B cell (primary cell): ENCODE data around the gene MYMK. TPM values are rescaled to one million over a fixed set of nuclear protein-coding genes. Genes with fewer than 3 reads are reported as not detected.

Experiments used
- ATAC-seq: fragments of 200-7000 bp; cut with Tn5 transposase; one replicate; pipeline ENCODE4 v1.10.0; 2021; ENCODE audit warnings: low read depth, mild to moderate bottlenecking, moderate number of reproducible peaks, moderate library complexity
- CTCF ChIA-PET: fragments of 350-600 bp; sonication (Branson Sonifier 250); formaldehyde crosslinking; loops from one replicate; lab custom pipeline; 2021; ENCODE audit warnings: antibody characterized with exemption, inconsistent platforms; lab: Charles Lee
- POLR2A ChIA-PET: fragments of 350-600 bp; sonication (Branson Sonifier 250); formaldehyde crosslinking; loops from one replicate; lab custom pipeline; 2021; ENCODE audit warnings: antibody characterized with exemption; lab: Charles Lee
- DNase-seq: peaks from one replicate; pipeline ENCODE4 v3.0.0; 2013
- H2AFZ ChIP-seq: 2 replicates; pipeline ENCODE4 v1.6.1; 2012; ENCODE audit warnings: mild to moderate bottlenecking, low read depth, low read length; ENCODE audit not compliant: insufficient read depth, poor library complexity, severe bottlenecking
- H3K27ac ChIP-seq, 2 donors: 1 replicate in 1 of 2; 2 replicates in 1 of 2; pipeline ENCODE4 v1.5.1; 2012 to 2013; ENCODE audit warnings: low read length in 2 of 2, mild to moderate bottlenecking in 2 of 2, moderate library complexity in 1 of 2
- H3K27me3 ChIP-seq, 4 experiments: fragments of 200-600 bp in 1 of 4; sonication (generic) in 1 of 4; replicated peaks in 1 of 4; 1 replicate in 2 of 4; 2 replicates in 2 of 4; pipeline versions ENCODE4 v1.6.1 to v1.7.0; 2013 to 2016; ENCODE audit warnings: low read length in 3 of 4, mild to moderate bottlenecking in 2 of 4, mixed read lengths in 1 of 4, moderate library complexity in 1 of 4; ENCODE audit not compliant: insufficient read depth in 4 of 4, control insufficient read depth in 3 of 4; ENCODE audit errors: control extremely low read depth in 1 of 4
- H3K36me3 ChIP-seq, 2 experiments: replicated peaks in 1 of 2; 1 replicate in 1 of 2; 2 replicates in 1 of 2; pipeline versions ENCODE4 v1.6.1 to v1.7.1; 2013; ENCODE audit warnings: low read length in 1 of 2; ENCODE audit not compliant: insufficient read depth in 2 of 2, control insufficient read depth in 1 of 2; ENCODE audit errors: control extremely low read depth in 1 of 2, extremely low read depth in 1 of 2
- H3K4me1 ChIP-seq, 2 donors: fragments of 200-600 bp in 1 of 2; sonication (generic) in 1 of 2; 1 replicate in 1 of 2; 2 replicates in 1 of 2; pipeline versions ENCODE4 v1.5.1 to v1.6.1; 2013 to 2017; ENCODE audit warnings: low read length in 2 of 2; ENCODE audit not compliant: control insufficient read depth in 2 of 2, insufficient read depth in 2 of 2
- H3K4me2 ChIP-seq: replicated peaks from 2 replicates; pipeline ENCODE3; 2012; ENCODE audit warnings: mild to moderate bottlenecking, low read depth, low read length; ENCODE audit not compliant: poor library complexity, severe bottlenecking
- H3K4me3 ChIP-seq, 5 experiments: fragments of 200-600 bp in 1 of 5; sonication (generic) in 1 of 5; 1 replicate in 3 of 5; 2 replicates in 2 of 5; pipeline versions ENCODE4 v1.5.1 to v1.7.0; 2011 to 2016; ENCODE audit warnings: low read length in 4 of 5, mild to moderate bottlenecking in 4 of 5, low read depth in 2 of 5, control low read depth in 1 of 5, moderate library complexity in 1 of 5; ENCODE audit not compliant: insufficient read depth in 1 of 5; ENCODE audit errors: control extremely low read depth in 1 of 5, extremely low read depth in 1 of 5
- H3K79me2 ChIP-seq: fragments of 200-600 bp; sonication (generic); one replicate; pipeline ENCODE4 v1.6.0; 2016; ENCODE audit warnings: low read length; ENCODE audit not compliant: control insufficient read depth, insufficient read depth
- H3K9ac ChIP-seq: fragments of 200-600 bp; sonication (generic); 2 replicates; pipeline ENCODE4 v1.6.1; 2017; ENCODE audit warnings: mild to moderate bottlenecking, low read length, moderate library complexity
- H3K9me3 ChIP-seq, 3 donors: one replicate each; pipeline versions ENCODE4 v1.6.1 to v1.7.1; 2013; ENCODE audit warnings: low read length in 2 of 3; ENCODE audit not compliant: control insufficient read depth in 2 of 3, insufficient read depth in 1 of 3; ENCODE audit errors: control extremely low read depth in 1 of 3
- H4K20me1 ChIP-seq: 2 replicates; pipeline ENCODE4 v1.6.0; 2012; ENCODE audit warnings: mild to moderate bottlenecking, low read length; ENCODE audit not compliant: insufficient read depth, control insufficient read depth, poor library complexity, severe bottlenecking
- H3K27ac Mint-ChIP-seq: one replicate; pipeline ENCODE4 v1.8.0; 2021; ENCODE audit warnings: mixed read lengths
- H3K27me3 Mint-ChIP-seq: one replicate; pipeline ENCODE4 v1.8.0; 2021; ENCODE audit warnings: mixed read lengths
- H3K4me1 Mint-ChIP-seq: one replicate; pipeline ENCODE4 v1.8.0; 2021; ENCODE audit warnings: mixed read lengths
- H3K4me3 Mint-ChIP-seq: one replicate; pipeline ENCODE4 v1.8.0; 2021; ENCODE audit warnings: mixed read lengths
- H3K9me3 Mint-ChIP-seq: one replicate; pipeline ENCODE4 v1.8.0; 2022; ENCODE audit warnings: mixed read lengths; ENCODE audit not compliant: insufficient read depth
- EZH2 ChIP-seq: IDR thresholded peaks from 2 replicates; pipeline ENCODE4 v1.6.1; 2012; ENCODE audit warnings: borderline replicate concordance, low read depth, mild to moderate bottlenecking, moderate library complexity, low read length; ENCODE audit not compliant: insufficient read depth, poor library complexity, severe bottlenecking
- WGBS: methylation state at CpG from one replicate; pipeline ENCODE4 v1.1.5; 2013; ENCODE audit warnings: missing lambda C conversion rate; ENCODE audit not compliant: insufficient coverage; 5-methylcytosine and 5-hydroxymethylcytosine counted together
- intact Hi-C: fragments of 100-400 bp; cut with micrococcal nuclease; formaldehyde crosslinking; loops from one replicate; pipeline ENCODE4 v1.10.0; 2022
- polyA plus RNA-seq: library from polyadenylated mRNA; depleted of rRNA; stranded (reverse); fragments of >200 nt; gene quantifications from 2 replicates; pipeline ENCODE4 v1.2.3, GENCODE V29; 2012
- total RNA-seq, 2 donors: library from RNA; stranded (reverse); fragments of 120-200 nt in 1 of 2; gene quantifications; 1 replicate in 1 of 2; 2 replicates in 1 of 2; pipeline versions ENCODE4 v1.2.3 to v1.2.4, GENCODE V29; 2013 to 2022
- TF ChIP-seq, protein P1 (sequence below): fragments of 200-600 bp; IDR thresholded peaks from one replicate; pipeline ENCODE4 v1.8.0; 2022; ENCODE audit warnings: antibody characterized with exemption, mild to moderate bottlenecking

The MYMK gene
- total and polyA plus RNA-seq, 2 donors (not counting 1 experiment from before 2014, with no cell fraction given): not detected

DNA sequence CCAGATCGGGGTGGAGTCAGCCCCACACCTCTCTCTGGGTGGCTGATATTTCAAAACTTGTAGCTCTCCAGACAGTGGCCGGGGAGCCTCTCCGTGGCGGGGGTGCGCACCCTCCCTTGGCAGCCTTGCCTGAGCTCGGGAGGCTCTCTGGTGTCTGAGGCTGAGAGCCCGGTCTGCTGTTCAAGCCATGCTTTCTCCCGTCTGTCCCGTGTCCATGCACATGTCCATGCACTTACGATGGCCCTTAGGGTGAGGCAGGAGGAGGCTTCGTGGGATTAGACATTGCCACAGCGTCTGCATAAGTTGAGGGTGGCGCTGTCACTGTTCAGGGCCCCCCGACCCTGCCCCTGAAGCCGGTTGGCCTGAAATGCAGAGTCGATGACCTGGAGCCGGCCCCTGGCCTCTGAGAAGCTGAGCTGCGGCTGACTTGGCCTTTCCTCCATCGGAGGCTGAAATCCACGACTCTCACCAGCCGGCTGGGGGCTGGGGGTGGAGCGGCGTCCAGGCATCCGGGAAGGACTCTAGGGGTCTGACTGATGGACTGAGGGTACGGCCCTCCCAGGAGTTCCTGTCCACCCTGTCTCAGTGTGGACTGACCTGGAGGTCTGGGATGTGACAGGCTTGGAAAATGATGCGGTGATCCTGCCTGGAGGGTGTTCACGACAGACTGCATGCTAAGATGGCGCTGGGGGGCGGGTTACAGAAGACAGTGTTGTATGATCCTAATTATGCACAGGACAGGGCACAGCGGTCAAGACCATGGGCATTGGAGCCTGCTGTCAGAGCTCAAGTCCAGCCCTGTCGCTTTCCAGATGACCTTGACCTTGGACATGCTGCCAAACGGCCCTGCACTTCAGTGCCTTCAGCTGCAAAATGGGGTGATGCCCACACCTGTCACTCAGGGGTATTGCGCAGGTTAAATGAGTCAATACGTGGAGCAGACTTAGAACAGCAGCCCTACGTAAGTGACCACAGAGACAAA, 27.6 kb downstream of the MYMK start:
- peaks cover 7% of the 10 kb centered on the region for H3K9me3 Mint-ChIP-seq
- Histone ChIP-seq H3K9ac (no peak overlapping the region), H4K20me1 (no peaks in the 10 kb centered on the region), H3K79me2 (no peaks in the 10 kb centered on the region), H3K4me2 (no peak overlapping the region), H3K4me1 (no peaks in the 10 kb centered on the region), H3K9me3 (peaks cover 5 to 11% (median 10%) of the 10 kb centered on the region in 3 donors), H3K27me3 (peaks cover 0 to 12% (median 0%) of the 10 kb centered on the region in 4 experiments), H3K4me3 (no peak overlapping the region), H3K27ac (no peak overlapping the region), H2AFZ (no peak overlapping the region), H3K36me3 (no peaks in the 10 kb centered on the region)
- ChIA-PET CTCF (interaction anchor here (0.5 kb wide), 1 partner anchor 720 kb away, joined by 3 read pairs; no protein-coding TSS in a partner anchor), POLR2A (no interaction called here)
- H3K4me1 Mint-ChIP-seq: no peaks in the 10 kb centered on the region
- DNase-seq: no peak
- H3K27ac Mint-ChIP-seq: peak overlapping the region; percentile 41
- WGBS: 91% methylated on average over 33 of the region's 35 CpGs
- peaks cover 20% of the 10 kb centered on the region for H3K27me3 Mint-ChIP-seq
- intact Hi-C loops: no loop called here
- ATAC-seq: no peak
- no peak overlapping the region for H3K4me3 Mint-ChIP-seq
- TF ChIP-seq EZH2: no peak
- TF ChIP-seq, protein P1, sequence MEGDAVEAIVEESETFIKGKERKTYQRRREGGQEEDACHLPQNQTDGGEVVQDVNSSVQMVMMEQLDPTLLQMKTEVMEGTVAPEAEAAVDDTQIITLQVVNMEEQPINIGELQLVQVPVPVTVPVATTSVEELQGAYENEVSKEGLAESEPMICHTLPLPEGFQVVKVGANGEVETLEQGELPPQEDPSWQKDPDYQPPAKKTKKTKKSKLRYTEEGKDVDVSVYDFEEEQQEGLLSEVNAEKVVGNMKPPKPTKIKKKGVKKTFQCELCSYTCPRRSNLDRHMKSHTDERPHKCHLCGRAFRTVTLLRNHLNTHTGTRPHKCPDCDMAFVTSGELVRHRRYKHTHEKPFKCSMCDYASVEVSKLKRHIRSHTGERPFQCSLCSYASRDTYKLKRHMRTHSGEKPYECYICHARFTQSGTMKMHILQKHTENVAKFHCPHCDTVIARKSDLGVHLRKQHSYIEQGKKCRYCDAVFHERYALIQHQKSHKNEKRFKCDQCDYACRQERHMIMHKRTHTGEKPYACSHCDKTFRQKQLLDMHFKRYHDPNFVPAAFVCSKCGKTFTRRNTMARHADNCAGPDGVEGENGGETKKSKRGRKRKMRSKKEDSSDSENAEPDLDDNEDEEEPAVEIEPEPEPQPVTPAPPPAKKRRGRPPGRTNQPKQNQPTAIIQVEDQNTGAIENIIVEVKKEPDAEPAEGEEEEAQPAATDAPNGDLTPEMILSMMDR: no peak
